Measurements from ENCODE around the gene HNF4A.

The HNF4A gene

DNA sequence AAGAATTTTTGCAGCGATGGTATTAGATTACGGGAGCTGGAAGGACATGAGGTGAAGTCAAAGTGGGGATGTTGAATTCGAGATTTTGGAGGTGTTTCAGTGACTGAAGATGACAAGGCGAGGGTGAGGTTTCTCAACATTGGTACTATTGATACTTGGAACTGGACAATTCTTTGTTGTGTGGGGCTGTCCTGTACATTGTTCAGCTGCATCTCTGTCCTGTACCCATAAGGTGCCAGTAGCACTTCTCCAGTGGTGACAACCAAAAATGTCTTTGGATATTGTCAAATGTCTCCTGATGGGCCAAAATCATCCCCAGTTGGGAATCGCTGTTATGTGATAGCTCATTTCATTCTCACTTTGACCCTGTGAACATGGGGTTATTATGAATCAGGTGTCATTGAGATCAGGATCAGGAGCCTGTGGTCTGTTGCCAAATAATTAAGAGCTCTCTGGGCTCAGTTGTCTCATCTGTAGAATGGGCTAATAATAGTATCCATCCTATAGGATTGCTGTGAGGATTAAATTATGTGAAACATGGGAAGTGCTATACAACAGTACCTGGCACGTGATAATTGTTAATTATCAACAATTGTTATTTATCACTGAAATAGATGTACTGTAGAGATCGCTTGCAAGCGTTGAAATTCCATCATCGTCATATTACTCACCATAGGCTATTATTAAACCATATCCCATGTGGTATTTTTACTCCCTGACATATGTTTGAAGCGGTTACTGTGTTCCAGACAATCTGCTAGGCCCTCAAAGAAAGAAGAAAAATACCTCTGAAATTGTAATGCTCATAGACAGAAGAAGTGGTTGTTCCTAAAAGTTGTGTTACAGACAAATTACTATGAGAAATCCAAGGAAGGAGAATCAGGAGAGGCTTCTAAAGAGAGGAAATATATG is 71.6 kb downstream of the HNF4A start:
- no peak for DNase-seq

GRCh38 chr20:44427804-44428173 is 72.3 kb downstream of the HNF4A start:
- no peak for DNase-seq

DNA sequence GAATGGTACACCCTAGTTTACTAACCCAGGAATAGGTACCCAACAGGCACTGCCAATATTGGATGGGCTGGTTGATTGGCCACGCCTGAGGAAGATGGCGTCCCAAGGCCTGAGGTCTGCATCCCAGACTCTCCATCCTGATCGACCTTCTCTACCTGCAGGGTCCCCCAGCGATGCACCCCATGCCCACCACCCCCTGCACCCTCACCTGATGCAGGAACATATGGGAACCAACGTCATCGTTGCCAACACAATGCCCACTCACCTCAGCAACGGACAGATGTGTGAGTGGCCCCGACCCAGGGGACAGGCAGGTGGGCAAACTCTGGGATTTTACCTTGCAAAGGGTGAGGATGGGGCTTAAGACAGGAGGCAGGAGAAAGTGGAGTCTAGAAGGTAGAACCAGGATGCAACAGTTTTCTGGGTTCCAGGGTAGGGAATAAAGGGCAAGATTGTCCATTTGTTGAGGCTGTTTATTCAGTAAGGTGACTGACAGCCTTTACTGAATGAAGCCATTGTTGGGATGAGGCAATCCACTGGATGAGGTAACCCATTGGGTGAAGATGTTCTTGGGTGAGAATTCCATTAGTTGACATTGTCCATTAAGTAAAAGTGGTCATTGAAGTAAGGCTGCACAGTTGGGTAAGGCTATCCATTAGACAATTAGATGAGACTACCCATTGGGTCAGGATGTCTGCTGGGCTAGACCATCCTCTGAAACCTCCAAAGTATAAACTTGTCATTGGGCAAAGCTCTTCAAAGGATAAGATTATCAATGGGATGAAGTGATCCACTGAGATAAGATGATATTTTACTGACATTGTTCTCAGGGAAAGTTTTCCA is 72.9 kb downstream of the HNF4A start:
- DNase-seq: no peak

DNA sequence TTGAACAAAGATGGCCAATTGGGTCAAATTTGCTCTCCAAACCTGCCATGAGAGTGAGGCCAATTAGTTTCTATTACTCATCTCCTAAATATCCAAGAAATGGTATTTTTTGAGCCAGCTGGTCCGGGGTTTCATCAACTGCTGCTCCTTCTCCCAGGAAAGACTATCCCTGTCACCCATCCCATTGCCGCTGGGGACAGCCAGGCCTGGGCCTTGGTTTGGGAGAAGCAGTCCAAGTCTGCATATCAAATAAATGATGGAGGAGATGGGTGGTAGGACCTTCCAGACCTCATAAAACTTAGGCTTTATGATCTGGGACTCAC is 73.5 kb downstream of the HNF4A start:
- DNase-seq: no peak

DNA sequence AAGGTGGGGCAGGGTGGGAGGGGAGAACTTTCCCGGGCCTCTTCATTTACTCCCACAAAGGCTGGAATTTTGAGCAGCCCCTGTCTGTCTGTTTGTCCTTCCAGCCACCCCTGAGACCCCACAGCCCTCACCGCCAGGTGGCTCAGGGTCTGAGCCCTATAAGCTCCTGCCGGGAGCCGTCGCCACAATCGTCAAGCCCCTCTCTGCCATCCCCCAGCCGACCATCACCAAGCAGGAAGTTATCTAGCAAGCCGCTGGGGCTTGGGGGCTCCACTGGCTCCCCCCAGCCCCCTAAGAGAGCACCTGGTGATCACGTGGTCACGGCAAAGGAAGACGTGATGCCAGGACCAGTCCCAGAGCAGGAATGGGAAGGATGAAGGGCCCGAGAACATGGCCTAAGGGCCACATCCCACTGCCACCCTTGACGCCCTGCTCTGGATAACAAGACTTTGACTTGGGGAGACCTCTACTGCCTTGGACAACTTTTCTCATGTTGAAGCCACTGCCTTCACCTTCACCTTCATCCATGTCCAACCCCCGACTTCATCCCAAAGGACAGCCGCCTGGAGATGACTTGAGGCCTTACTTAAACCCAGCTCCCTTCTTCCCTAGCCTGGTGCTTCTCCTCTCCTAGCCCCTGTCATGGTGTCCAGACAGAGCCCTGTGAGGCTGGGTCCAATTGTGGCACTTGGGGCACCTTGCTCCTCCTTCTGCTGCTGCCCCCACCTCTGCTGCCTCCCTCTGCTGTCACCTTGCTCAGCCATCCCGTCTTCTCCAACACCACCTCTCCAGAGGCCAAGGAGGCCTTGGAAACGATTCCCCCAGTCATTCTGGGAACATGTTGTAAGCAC is 74.1 kb downstream of the HNF4A start:
- DNase-seq: no peak

DNA sequence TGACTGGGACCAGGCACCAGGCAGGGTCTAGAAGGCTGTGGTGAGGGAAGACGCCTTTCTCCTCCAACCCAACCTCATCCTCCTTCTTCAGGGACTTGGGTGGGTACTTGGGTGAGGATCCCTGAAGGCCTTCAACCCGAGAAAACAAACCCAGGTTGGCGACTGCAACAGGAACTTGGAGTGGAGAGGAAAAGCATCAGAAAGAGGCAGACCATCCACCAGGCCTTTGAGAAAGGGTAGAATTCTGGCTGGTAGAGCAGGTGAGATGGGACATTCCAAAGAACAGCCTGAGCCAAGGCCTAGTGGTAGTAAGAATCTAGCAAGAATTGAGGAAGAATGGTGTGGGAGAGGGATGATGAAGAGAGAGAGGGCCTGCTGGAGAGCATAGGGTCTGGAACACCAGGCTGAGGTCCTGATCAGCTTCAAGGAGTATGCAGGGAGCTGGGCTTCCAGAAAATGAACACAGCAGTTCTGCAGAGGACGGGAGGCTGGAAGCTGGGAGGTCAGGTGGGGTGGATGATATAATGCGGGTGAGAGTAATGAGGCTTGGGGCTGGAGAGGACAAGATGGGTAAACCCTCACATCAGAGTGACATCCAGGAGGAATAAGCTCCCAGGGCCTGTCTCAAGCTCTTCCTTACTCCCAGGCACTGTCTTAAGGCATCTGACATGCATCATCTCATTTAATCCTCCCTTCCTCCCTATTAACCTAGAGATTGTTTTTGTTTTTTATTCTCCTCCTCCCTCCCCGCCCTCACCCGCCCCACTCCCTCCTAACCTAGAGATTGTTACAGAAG is 75.0 kb downstream of the HNF4A start:
- no peak for DNase-seq

GRCh38 chr20:44431118-44431501 is 75.6 kb downstream of the HNF4A start:
- DNase-seq: no peak

- DNase-seq: no peak
Observed at GRCh38 chr20:44431502-44432234, 76.2 kb downstream of the HNF4A start.

GRCh38 chr20:44432618-44433577 is 77.4 kb downstream of the HNF4A start:
- no peak for DNase-seq

DNA sequence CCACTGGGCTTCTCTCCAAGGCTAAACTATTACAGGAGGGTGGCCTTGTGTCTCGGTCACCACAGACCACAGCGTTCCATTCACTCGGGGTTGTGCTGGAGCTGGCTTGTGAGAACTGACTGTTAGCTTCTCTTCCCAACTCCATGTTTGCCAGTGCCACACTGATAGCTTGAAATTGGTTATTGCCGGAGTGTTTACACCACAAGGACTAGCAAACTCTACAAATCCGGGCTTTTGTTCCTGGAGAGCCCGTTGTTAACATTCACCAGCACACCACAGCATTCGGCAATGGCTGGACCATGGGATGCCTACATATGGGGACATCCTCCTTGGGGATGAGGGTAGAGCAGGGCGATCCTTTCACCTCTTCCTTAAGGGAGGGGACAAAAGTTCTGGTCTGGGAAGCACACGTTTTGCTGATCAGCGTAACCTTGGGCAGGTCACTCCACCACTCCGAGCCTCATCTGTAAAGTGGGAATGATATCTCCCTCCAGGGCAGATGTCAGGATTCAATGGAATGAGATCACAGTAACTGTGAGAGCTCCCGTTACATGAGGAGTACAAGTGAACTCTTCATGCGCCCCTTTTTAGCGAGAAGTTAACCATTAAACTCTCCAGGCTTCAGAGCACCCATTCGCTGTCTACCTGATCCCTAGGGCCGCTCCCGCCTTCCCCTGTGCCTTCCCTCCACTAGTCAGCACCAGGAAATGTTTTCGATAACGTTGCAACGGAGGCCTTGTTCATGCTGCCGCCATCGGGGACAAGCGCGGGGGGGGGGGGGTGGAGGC is 78.4 kb downstream of the HNF4A start:
- no peak for DNase-seq

DNA sequence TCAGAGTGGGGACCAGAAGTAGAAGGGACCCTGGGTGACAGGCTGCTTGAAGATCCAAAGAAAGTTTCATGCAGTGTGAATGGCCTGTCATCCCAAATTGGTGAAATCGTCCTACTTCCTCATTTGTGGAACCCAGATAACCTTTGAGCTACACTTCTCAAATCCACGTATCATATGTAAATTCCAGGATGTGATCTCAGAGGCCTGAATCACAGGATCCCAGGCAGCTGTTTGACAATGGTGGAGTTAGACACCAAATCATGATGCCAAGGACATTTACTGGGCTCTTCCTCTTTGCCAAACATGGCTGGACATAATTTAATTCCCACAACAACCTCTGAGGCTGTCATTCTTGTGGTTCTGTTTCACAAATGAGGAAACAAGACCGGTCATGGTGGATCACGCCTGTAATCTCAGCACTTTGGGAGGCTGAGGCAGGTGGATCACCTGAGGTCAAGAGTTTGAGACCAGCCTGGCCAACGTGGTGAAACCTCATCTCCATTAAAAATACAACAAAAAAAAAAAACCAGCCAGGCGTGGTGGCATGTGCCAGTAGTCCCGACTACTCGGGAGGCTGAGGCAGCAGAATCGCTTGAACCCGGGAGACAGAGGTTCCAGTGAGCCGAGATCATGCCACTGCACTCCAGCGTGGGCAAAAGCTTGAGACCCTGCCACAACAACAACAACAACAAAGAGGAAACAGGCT is 80.3 kb downstream of the HNF4A start:
- DNase-seq: peak; percentile 77

DNA sequence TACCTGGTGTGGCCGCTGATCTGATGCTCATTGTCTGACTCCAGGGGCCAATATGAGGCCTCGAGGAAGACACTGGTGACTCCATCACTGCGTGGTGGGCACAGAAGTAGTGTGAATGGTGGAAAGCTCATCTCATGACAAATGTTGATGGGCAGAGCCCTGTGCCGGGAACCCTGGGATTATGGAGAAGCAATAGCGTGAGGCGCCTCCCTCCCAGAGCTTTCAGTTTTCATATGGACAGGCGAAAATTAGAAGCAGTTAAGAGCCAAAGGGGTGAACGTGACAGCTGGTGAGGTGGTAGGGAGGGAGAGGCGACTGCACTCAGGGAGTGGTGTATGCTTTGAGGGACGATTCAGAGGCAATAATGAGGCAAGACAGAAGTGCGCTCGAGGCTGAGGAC is 80.9 kb downstream of the HNF4A start:
- no peak for DNase-seq

GRCh38 chr20:44437497-44437896 is 82.0 kb downstream of the HNF4A start:
- DNase-seq: no peak

- no peak for DNase-seq
Observed at GRCh38 chr20:44438782-44439181, 83.3 kb downstream of the HNF4A start.

GRCh38 chr20:44439318-44439717 is 83.8 kb downstream of the HNF4A start:
- DNase-seq: no peak

DNA sequence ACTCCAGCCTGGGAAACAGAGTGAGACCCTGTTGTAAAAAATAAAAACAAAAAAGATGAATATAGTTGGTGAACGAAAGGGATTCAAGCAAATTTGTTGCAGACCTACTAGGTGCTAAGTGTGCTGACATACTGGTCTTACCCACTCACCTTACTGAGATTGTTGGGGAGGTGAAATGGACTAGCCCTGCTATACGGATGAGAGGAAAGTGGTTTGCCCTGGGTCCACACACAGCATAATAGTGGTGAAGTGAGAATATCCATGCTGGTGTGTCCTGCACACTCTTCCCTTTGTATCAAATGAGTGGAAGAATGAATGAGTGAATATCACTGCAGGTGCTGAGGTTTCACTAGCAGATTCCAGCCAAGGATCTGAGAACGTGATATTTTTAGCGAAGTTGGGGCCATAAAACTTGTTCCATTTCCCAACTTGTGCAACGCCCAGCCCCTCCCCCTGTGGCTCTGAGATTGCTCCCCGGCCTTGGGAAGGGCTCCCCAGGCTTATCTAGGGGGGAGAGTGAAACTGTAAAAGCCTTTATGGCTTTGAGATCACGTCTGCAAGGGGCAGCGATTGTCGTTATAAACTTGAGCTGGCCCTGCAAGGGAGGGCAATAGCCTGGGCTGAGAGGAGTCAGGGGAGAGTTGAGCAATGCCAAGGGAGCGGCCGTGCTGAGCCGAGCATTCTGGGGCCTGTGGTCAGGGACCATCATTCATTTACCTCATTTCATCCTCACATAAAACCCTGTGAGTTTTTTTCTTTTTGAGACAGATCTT is 87.0 kb downstream of the HNF4A start:
- DNase-seq: peak; percentile 13

- DNase-seq: no peak
Observed at GRCh38 chr20:44445742-44446710, 90.5 kb downstream of the HNF4A start.

Measured in suppressor macrophage treated with lipopolysaccharide for 4 hours (primary cell).